ENCODE measurements around the gene SLC41A1. TPM values are rescaled to one million over a fixed set of nuclear protein-coding genes. Genes with fewer than 3 reads are reported as not detected.
A peak's percentile ranks its signal among the peaks of the same experiment; 100 is the strongest.
"Not testable (repeated sequence)": the region's sequence is repeated elsewhere in the genome, so short reads cannot be mapped to it uniquely, and the experiment has no call there.

The SLC41A1 gene
- total and polyA plus RNA-seq, 2 experiments from 2014 or later: 44.5 to 52.1 TPM

DNA sequence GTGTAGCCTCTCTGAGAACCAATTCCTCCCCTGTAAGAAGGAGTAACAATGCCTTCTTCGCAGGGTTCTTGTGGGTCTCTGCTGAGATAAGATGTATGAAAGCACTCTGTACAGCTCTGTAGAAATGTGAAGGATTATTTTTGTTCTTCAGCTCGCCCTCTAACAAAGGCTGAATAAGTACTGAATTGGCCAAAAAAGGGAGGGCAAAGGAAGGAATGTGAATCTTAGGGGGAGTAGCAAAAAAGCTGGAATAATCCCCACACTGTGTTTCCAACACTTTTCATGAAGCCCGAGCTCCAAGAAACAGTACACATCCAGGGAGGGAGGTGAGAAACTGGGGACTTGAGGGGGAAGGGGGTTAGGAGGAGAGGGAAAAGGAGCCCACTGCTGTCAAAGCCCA lies 14.0 kb upstream of the SLC41A1 start:
- Histone ChIP-seq H3K4me1 (ENCODE audit: low read depth) (peaks cover 17% of the 10 kb centered on the region), H3K4me3 (no peak overlapping the region), H3K9me3 (ENCODE audit: low read depth) (no peaks in the 10 kb centered on the region), H3K36me3 (no peaks in the 10 kb centered on the region), H3K27ac (peak overlapping the region; percentile 74), H3K27me3 (no peaks in the 10 kb centered on the region)
- DNase-seq (ENCODE audit: low read depth in 1 of 2, low spot score in 1 of 2): no peak
- TF ChIP-seq, protein P1, sequence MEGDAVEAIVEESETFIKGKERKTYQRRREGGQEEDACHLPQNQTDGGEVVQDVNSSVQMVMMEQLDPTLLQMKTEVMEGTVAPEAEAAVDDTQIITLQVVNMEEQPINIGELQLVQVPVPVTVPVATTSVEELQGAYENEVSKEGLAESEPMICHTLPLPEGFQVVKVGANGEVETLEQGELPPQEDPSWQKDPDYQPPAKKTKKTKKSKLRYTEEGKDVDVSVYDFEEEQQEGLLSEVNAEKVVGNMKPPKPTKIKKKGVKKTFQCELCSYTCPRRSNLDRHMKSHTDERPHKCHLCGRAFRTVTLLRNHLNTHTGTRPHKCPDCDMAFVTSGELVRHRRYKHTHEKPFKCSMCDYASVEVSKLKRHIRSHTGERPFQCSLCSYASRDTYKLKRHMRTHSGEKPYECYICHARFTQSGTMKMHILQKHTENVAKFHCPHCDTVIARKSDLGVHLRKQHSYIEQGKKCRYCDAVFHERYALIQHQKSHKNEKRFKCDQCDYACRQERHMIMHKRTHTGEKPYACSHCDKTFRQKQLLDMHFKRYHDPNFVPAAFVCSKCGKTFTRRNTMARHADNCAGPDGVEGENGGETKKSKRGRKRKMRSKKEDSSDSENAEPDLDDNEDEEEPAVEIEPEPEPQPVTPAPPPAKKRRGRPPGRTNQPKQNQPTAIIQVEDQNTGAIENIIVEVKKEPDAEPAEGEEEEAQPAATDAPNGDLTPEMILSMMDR (IDR thresholded peaks at IDR 0.05; ENCODE audit: low read depth, low read length): no peak

DNA sequence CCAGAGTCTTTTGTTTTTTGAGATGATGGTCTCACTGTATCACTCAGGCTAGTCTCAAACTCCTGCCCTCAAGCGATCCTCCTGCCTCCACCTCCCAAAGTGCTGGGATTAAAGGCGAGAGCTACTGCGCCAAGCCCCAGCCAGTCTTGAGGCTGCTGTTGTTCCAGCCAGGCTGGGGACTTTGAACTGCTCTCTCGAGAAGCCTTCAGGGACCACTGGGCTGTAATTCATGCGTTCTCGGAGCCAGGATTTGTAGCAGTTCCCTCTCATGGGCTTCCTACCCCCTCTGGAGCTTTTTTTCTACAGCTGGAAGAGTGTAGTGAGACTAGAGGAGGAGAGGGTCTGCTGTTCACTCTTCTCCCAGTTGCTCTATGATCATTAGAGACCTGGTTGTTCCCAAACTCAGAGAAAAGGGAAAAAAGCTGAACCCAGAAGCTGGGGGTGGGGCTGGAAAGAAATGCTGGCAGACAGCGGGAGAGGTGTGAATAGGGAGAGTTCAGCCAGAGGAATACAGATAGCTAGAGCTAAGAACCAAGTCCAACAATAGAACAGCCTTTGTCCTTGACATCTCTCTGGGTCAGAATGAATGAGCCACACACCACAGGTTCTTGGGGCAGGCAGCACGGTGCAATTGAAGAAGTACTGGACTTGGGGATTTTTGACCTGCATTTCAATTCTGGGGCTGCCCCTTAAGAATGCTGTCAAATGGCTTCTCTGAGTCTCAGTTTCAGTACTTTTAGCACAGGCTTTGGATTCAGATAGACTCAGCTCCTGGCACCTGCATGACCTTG lies 13.2 kb upstream of the SLC41A1 start:
- H3K27ac ChIP-seq: peak overlapping the region; percentile 74
- no peaks in the 10 kb centered on the region for H3K27me3 ChIP-seq
- H3K36me3 ChIP-seq: no peaks in the 10 kb centered on the region
- TF ChIP-seq, protein P1 (IDR thresholded peaks at IDR 0.05; ENCODE audit: low read depth, low read length): no peak
- peaks cover 17% of the 10 kb centered on the region for H3K4me1 ChIP-seq (ENCODE audit: low read depth)
- no peak overlapping the region for H3K4me3 ChIP-seq
- peak in 1 of 2 donors; percentile 26 for DNase-seq (ENCODE audit: low read depth in 1 of 2, low spot score in 1 of 2)
- no peaks in the 10 kb centered on the region for H3K9me3 ChIP-seq (ENCODE audit: low read depth)

DNA sequence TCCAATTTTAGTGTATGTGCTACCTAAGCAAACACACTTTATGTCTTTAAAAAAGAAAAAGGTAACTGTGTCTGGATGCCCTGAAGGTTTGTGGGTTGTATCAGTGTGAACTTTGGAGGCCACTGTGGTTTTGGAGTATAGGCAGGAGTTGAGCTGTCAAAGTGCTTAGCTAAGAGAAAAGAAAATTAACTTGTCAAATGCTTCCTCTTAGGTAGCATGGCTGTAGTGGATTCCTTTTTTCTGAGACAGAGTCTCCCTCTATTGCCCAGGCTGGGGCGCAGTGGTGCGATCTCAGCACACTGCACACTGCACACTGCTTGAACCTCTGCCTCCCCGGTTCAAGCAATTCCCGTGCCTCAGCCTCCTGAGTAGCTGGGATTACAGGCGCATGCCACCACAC lies 11.2 kb upstream of the SLC41A1 start:
- Histone ChIP-seq H3K27me3 (no peaks in the 10 kb centered on the region), H3K4me1 (ENCODE audit: low read depth) (peaks cover 17% of the 10 kb centered on the region), H3K27ac (no peak overlapping the region), H3K4me3 (no peak overlapping the region), H3K9me3 (ENCODE audit: low read depth) (no peaks in the 10 kb centered on the region), H3K36me3 (no peaks in the 10 kb centered on the region)
- no peak for DNase-seq (ENCODE audit: low read depth in 1 of 2, low spot score in 1 of 2)
- TF ChIP-seq, protein P1 (IDR thresholded peaks at IDR 0.05; ENCODE audit: low read depth, low read length): no peak

DNA sequence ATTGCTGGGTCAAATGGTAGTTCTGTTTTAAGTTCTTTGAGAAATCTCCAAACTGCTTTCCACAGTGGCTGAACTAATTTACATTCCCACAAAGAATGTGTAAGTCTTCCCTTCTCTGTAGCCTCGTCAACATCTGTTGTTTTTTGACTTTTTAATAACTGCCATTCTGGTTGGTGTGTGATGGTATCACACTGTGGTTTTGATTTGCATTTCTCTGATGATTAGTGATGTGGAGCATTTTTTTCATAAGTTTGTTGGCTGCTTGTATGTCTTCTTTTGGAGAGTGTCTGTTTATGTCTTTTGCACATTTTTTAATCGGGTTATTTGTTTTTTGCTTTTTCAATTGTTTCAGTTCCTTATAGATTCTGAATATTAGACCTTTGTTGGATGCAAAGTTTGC lies 10.3 kb upstream of the SLC41A1 start:
- peaks cover 17% of the 10 kb centered on the region for H3K4me1 ChIP-seq (ENCODE audit: low read depth)
- not testable (repeated sequence) for DNase-seq (ENCODE audit: low read depth in 1 of 2, low spot score in 1 of 2); H3K4me3 ChIP-seq; H3K27me3 ChIP-seq; H3K36me3 ChIP-seq; H3K9me3 ChIP-seq (ENCODE audit: low read depth); H3K27ac ChIP-seq

DNA sequence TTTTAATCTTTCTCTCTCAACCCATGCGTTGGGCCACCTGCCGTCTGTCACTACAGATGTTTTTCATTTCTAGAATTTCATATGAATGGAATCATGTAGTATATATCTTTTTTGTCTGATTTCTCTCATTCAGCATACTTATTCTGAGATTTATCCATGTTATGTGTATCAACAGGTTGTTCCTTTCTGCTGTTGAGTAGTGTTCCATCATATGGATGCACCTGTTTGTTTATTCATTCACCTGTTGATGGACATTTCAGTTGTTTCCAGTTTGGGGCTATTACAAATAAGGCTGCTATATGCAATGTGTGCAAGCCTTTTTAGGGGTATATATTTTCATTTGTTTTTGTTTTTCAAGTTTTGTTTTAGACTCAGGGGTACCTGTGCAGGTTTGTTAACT lies 9.4 kb upstream of the SLC41A1 start:
- TF ChIP-seq, protein P1 (IDR thresholded peaks at IDR 0.05; ENCODE audit: low read depth, low read length): no peak
- no peak for DNase-seq (ENCODE audit: low read depth in 1 of 2, low spot score in 1 of 2)
- Histone ChIP-seq H3K4me3 (no peak overlapping the region), H3K9me3 (ENCODE audit: low read depth) (no peaks in the 10 kb centered on the region), H3K27ac (no peak overlapping the region), H3K4me1 (ENCODE audit: low read depth) (peaks cover 15% of the 10 kb centered on the region), H3K27me3 (no peaks in the 10 kb centered on the region), H3K36me3 (no peaks in the 10 kb centered on the region)

DNA sequence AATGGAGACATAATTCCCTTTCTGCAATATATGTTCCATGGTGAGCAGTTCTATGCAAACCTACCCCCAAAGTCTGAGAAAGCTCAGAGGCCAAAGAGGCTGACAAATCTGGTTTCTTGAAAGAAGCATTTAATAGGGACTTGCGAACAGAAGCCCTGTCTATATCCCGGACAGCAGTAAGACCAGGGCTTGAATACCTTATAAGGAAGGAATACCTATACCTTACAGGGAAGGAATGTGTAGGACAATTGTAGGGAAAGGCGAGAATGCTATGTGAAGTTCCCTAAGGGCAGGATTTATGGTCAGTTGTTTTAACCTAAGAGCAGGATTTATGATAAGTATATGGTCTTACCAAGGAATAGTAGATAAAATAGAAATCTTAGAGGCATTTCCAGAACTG lies 5.0 kb upstream of the SLC41A1 start:
- Histone ChIP-seq H3K27ac (peak overlapping the region; percentile 1), H3K4me1 (ENCODE audit: low read depth) (peaks cover 3% of the 10 kb centered on the region), H3K27me3 (no peaks in the 10 kb centered on the region), H3K4me3 (no peak overlapping the region), H3K36me3 (no peaks in the 10 kb centered on the region), H3K9me3 (ENCODE audit: low read depth) (no peaks in the 10 kb centered on the region)
- DNase-seq (ENCODE audit: low read depth in 1 of 2, low spot score in 1 of 2): no peak
- TF ChIP-seq, protein P1 (IDR thresholded peaks at IDR 0.05; ENCODE audit: low read depth, low read length): no peak
